ENCODE measurements around the gene FASTKD1.
"Not testable (repeated sequence)": the region's sequence is repeated elsewhere in the genome, so short reads cannot be mapped to it uniquely, and the experiment has no call there.

Gene FASTKD1

GRCh38 chr2:169570752-169571151 lies 2.9 kb downstream of the FASTKD1 start:
- not testable (repeated sequence) for DNase-seq (ENCODE audit: low read depth)

GRCh38 chr2:169569948-169570347 lies 3.7 kb downstream of the FASTKD1 start:
- DNase-seq (ENCODE audit: low read depth): no peak

- DNase-seq (ENCODE audit: low read depth): no peak
Observed at GRCh38 chr2:169565686-169566085, 8.0 kb downstream of the FASTKD1 start.

GRCh38 chr2:169562519-169562918 lies 11.1 kb downstream of the FASTKD1 start:
- no peak for DNase-seq (ENCODE audit: low read depth)

GRCh38 chr2:169562084-169562483 lies 11.6 kb downstream of the FASTKD1 start:
- not testable (repeated sequence) for DNase-seq (ENCODE audit: low read depth)

- no peak for DNase-seq (ENCODE audit: low read depth)
Observed at GRCh38 chr2:169561364-169561763, 12.3 kb downstream of the FASTKD1 start.

GRCh38 chr2:169546756-169547155 lies 26.9 kb downstream of the FASTKD1 start:
- DNase-seq (ENCODE audit: low read depth): no peak

- DNase-seq (ENCODE audit: low read depth): no peak
Observed at GRCh38 chr2:169542433-169542832, 31.2 kb downstream of the FASTKD1 start.

- no peak for DNase-seq (ENCODE audit: low read depth)
Observed at GRCh38 chr2:169540146-169540545, 33.5 kb downstream of the FASTKD1 start.

- DNase-seq (ENCODE audit: low read depth): not testable (repeated sequence)
Observed at GRCh38 chr2:169539460-169539859, 34.2 kb downstream of the FASTKD1 start.

- DNase-seq (ENCODE audit: low read depth): peak; percentile 50
Observed at GRCh38 chr2:169528271-169528701, 45.4 kb downstream of the FASTKD1 start.

- DNase-seq (ENCODE audit: low read depth): no peak
Observed at GRCh38 chr2:169526451-169526850, 47.2 kb downstream of the FASTKD1 start.

- no peak for DNase-seq (ENCODE audit: low read depth)
Observed at GRCh38 chr2:169525434-169525833, 48.2 kb downstream of the FASTKD1 start.

GRCh38 chr2:169523681-169524080 lies 50.0 kb downstream of the FASTKD1 start:
- no peak for DNase-seq (ENCODE audit: low read depth)

- no peak for DNase-seq (ENCODE audit: low read depth)
Observed at GRCh38 chr2:169520896-169521295, 52.8 kb downstream of the FASTKD1 start.

GRCh38 chr2:169516488-169516995 lies 57.1 kb downstream of the FASTKD1 start:
- not testable (repeated sequence) for DNase-seq (ENCODE audit: low read depth)

- DNase-seq (ENCODE audit: low read depth): not testable (repeated sequence)
Observed at GRCh38 chr2:169514758-169515157, 58.9 kb downstream of the FASTKD1 start.

GRCh38 chr2:169513926-169514325 lies 59.7 kb downstream of the FASTKD1 start:
- no peak for DNase-seq (ENCODE audit: low read depth)

- no peak for DNase-seq (ENCODE audit: low read depth)
Observed at GRCh38 chr2:169513094-169513493, 60.6 kb downstream of the FASTKD1 start.

GRCh38 chr2:169512525-169512924 lies 61.1 kb downstream of the FASTKD1 start:
- no peak for DNase-seq (ENCODE audit: low read depth)

- no peak for DNase-seq (ENCODE audit: low read depth)
Observed at GRCh38 chr2:169511818-169512217, 61.8 kb downstream of the FASTKD1 start.

GRCh38 chr2:169510496-169510895 lies 63.2 kb downstream of the FASTKD1 start:
- no peak for DNase-seq (ENCODE audit: low read depth)

- DNase-seq (ENCODE audit: low read depth): no peak
Observed at GRCh38 chr2:169509955-169510354, 63.7 kb downstream of the FASTKD1 start.

GRCh38 chr2:169509298-169509885 lies 64.3 kb downstream of the FASTKD1 start, which contains the start of gene KLHL41:
TSS of gene KLHL41 (plus strand) at chr2:169509702. CDS start at chr2:169509779, 77 bp downstream.
- DNase-seq (ENCODE audit: low read depth): no peak
